H1 (cell line): ENCODE data around the gene ANKRD11. TPM values are rescaled to one million over a fixed set of nuclear protein-coding genes. Genes with fewer than 3 reads are reported as not detected.

Experiments
- JUND ChIP-seq: IDR thresholded peaks from 2 replicates; pipeline ENCODE4 v1.6.1; 2011; ENCODE audit warnings: mild to moderate bottlenecking, improper control_type of control experiment, low read length
- SP2 ChIP-seq: IDR thresholded peaks from 2 replicates; pipeline ENCODE4 v1.6.1; 2012; ENCODE audit warnings: mild to moderate bottlenecking, low read length, inconsistent platforms
- SP4 ChIP-seq: IDR thresholded peaks from 2 replicates; pipeline ENCODE4 v1.6.1; 2012; ENCODE audit warnings: low read length, inconsistent platforms
- polyA plus RNA-seq, 7 experiments: library from polyadenylated mRNA; depleted of rRNA in 3 of 7; stranded (reverse) in 5 of 7; unstranded in 2 of 7; fragments of >200 nt in 5 of 7; fragments of 200-250 nt in 2 of 7; gene quantifications; 1 replicate in 5 of 7; 2 replicates in 1 of 7; 4 replicates in 1 of 7; pipeline versions ENCODE4 v1.2.1 to v1.2.3, GENCODE V29; 2011 to 2013; ENCODE audit warnings: missing spikeins in 2 of 7, mixed read lengths in 2 of 7
- total RNA-seq: library from RNA; stranded (reverse); fragmentation: NEBNext Ultra II Directional; extraction: Animal tissue kit (Norgen Biotek cat#: 25700); gene quantifications from 2 replicates; pipeline ENCODE4 v1.2.1, GENCODE V29; 2021

ANKRD11 gene
- total and polyA plus RNA-seq, 2 of the 8 experiments (the other 6 are each of a cell fraction or from before 2014, with no cell fraction given) = 46.5 to 142 TPM

DNA sequence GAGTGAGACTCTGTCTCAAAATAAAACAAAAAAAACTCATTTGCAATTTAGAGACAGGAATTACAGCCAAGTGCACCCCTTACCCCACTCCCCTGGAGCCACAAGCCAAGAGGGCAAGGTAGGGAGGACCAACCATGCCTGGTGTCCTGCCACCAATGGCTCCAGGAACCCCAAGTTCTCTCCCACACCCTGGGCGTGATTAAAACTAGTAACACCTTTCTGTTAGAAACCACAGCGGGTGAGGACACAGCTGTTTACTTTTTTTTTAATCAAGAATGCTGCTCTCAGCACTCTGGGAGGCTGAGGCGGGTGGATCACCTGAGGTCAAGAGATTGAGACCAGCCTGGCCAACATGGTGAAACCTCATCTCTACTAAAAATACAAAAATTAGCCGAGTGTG lies 38.1 kb downstream of the ANKRD11 start (continued):
- no peak for TF ChIP-seq SP4
- no peak for TF ChIP-seq SP2
- no peak for TF ChIP-seq JUND
